Keratinocyte (primary cell): Measurements from ENCODE around the gene GNAT3. TPM values are rescaled to one million over a fixed set of nuclear protein-coding genes. Genes with fewer than 3 reads are reported as not detected.

Experiments used
- DNase-seq: peaks from one replicate; pipeline ENCODE4 v3.0.0-alpha.2; 2011; ENCODE audit warnings: low read depth, missing footprints, low spot score
- FAIRE-seq: peaks from 2 replicates; lab custom pipeline; 2011; peaks lifted over from hg19 to GRCh38; lab: Jason Lieb, UNC
- H2AFZ ChIP-seq: 2 replicates; pipeline ENCODE4 v1.6.0; 2012; ENCODE audit warnings: low read length, control low read depth, inconsistent platforms; ENCODE audit not compliant: control insufficient read depth
- H3K27ac ChIP-seq: 2 replicates; pipeline ENCODE4 v1.5.1; 2011; ENCODE audit warnings: low read length; ENCODE audit not compliant: control insufficient read depth, insufficient read depth
- H3K27me3 ChIP-seq: 3 replicates; pipeline ENCODE4 v1.6.0; 2011; ENCODE audit warnings: low read length; ENCODE audit not compliant: control insufficient read depth, insufficient read depth; ENCODE audit errors: extremely low read depth
- H3K36me3 ChIP-seq, 2 experiments: 2 replicates in 1 of 2; 3 replicates in 1 of 2; pipeline ENCODE4 v1.5.1; 2011; ENCODE audit warnings: low read length in 2 of 2, mild to moderate bottlenecking in 1 of 2; ENCODE audit not compliant: control insufficient read depth in 2 of 2, insufficient read depth in 2 of 2; ENCODE audit errors: extremely low read depth in 1 of 2
- H3K4me1 ChIP-seq: 3 replicates; pipeline ENCODE4 v1.5.1; 2011; ENCODE audit warnings: low read length; ENCODE audit not compliant: control insufficient read depth, insufficient read depth; ENCODE audit errors: extremely low read depth
- H3K4me2 ChIP-seq: 3 replicates; pipeline ENCODE4 v1.6.0; 2011; ENCODE audit warnings: low read depth, low read length; ENCODE audit not compliant: control insufficient read depth, insufficient read depth; ENCODE audit errors: extremely low read depth
- H3K4me3 ChIP-seq, 3 experiments: fragments of 200-600 bp in 1 of 3; sonication (generic) in 1 of 3; 2 replicates in 2 of 3; 3 replicates in 1 of 3; pipeline ENCODE4 v1.5.1; 2011 to 2016; ENCODE audit warnings: low read length in 3 of 3, mild to moderate bottlenecking in 3 of 3, control low read depth in 2 of 3, inconsistent platforms in 1 of 3, low read depth in 1 of 3, mixed read lengths in 1 of 3, mixed run types in 1 of 3, moderate library complexity in 1 of 3; ENCODE audit not compliant: control insufficient read depth in 2 of 3, insufficient read depth in 2 of 3; ENCODE audit errors: extremely low read depth in 1 of 3
- H3K79me2 ChIP-seq: 2 replicates; pipeline ENCODE4 v1.6.0; 2012; ENCODE audit warnings: low read length; ENCODE audit not compliant: control insufficient read depth, insufficient read depth
- H3K9ac ChIP-seq: 3 replicates; pipeline ENCODE4 v1.6.0; 2011; ENCODE audit warnings: low read length; ENCODE audit not compliant: control insufficient read depth, insufficient read depth; ENCODE audit errors: extremely low read depth
- H3K9me1 ChIP-seq: 3 replicates; pipeline ENCODE4 v1.6.0; 2011; ENCODE audit warnings: low read length; ENCODE audit not compliant: control insufficient read depth, insufficient read depth; ENCODE audit errors: extremely low read depth
- H3K9me3 ChIP-seq: 2 replicates; pipeline ENCODE4 v1.5.1; 2012; ENCODE audit warnings: low read depth, low read length; ENCODE audit not compliant: control insufficient read depth
- H4K20me1 ChIP-seq: 3 replicates; pipeline ENCODE4 v1.6.0; 2011; ENCODE audit warnings: low read length; ENCODE audit not compliant: control insufficient read depth, insufficient read depth; ENCODE audit errors: extremely low read depth
- EZH2 ChIP-seq: IDR thresholded peaks from one replicate; pipeline ENCODE4 v1.6.1; 2012; ENCODE audit warnings: inconsistent platforms, mild to moderate bottlenecking, low read length, moderate library complexity
- dilution Hi-C: fragments of 300-500 bp; cut with MboI; formaldehyde crosslinking; loops from one replicate; pipeline ENCODE4 v1.7.0; 2020; ENCODE audit warnings: low sequenced_read_pairs; ENCODE audit not compliant: extremely low pct_ligation_motif_present
- polyA plus RNA-seq, 5 experiments: library from polyadenylated mRNA; depleted of rRNA in 3 of 5; stranded (reverse) in 3 of 5; stranded (forward) in 1 of 5; unstranded in 1 of 5; fragments of >200 nt; gene quantifications; 1 replicate in 1 of 5; 2 replicates in 3 of 5; 3 replicates in 1 of 5; pipeline versions ENCODE4 v1.2.1 to v1.2.3, GENCODE V29; 2011 to 2012; ENCODE audit warnings: missing spikeins in 2 of 5, low read depth in 1 of 5, low replicate concordance in 1 of 5
- TF ChIP-seq, protein P1 (sequence below), 3 experiments: IDR thresholded peaks in 1 of 3; conservative IDR thresholded peaks in 1 of 3; optimal IDR thresholded peaks in 1 of 3; 2 replicates in 2 of 3; 3 replicates in 1 of 3; pipeline versions ENCODE3 to v1.5.1; 2011; ENCODE audit warnings: low read length in 3 of 3, mild to moderate bottlenecking in 3 of 3, moderate library complexity in 2 of 3, control low read depth in 1 of 3, inconsistent platforms in 1 of 3; ENCODE audit not compliant: insufficient read depth in 2 of 3; ENCODE audit errors: extremely low read depth in 1 of 3

GNAT3 gene
- polyA plus RNA-seq, 1 donor (not counting 4 experiments of a cell fraction or from before 2014, with no cell fraction given): not detected

DNA sequence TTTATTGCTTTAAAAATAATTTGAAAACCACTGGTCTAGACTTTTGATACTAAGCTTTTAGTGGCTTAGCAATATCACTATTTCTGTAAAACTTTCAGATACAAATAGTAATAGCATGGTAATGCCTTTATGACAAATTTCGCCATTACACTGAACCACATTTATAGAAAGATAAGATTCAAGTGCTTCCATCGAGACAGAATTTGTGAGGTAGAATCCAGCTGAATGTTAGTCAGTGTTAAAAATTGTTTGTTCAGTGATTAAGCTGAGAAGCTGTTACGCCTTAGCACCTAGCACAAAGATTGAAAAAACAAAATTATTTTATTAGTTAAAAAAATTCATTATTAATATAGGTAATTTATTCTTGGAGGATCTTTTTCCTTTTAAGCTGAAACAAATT lies 36.5 kb downstream of the GNAT3 start:
- no peak for FAIRE-seq
- no peak for TF ChIP-seq EZH2
- TF ChIP-seq, protein P1, sequence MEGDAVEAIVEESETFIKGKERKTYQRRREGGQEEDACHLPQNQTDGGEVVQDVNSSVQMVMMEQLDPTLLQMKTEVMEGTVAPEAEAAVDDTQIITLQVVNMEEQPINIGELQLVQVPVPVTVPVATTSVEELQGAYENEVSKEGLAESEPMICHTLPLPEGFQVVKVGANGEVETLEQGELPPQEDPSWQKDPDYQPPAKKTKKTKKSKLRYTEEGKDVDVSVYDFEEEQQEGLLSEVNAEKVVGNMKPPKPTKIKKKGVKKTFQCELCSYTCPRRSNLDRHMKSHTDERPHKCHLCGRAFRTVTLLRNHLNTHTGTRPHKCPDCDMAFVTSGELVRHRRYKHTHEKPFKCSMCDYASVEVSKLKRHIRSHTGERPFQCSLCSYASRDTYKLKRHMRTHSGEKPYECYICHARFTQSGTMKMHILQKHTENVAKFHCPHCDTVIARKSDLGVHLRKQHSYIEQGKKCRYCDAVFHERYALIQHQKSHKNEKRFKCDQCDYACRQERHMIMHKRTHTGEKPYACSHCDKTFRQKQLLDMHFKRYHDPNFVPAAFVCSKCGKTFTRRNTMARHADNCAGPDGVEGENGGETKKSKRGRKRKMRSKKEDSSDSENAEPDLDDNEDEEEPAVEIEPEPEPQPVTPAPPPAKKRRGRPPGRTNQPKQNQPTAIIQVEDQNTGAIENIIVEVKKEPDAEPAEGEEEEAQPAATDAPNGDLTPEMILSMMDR (optimal IDR thresholded peaks at IDR 0.05 in 1 of 3, IDR thresholded peaks at IDR 0.05 in 1 of 3, conservative IDR thresholded peaks at IDR 0.05 in 1 of 3; ENCODE audit: extremely low read depth in 1 of 3, insufficient read depth in 2 of 3, low read length in 3 of 3): no peak
- Histone ChIP-seq H4K20me1 (no peaks in the 10 kb centered on the region), H2AFZ (no peak overlapping the region), H3K4me1 (peaks cover 14% of the 10 kb centered on the region), H3K27me3 (no peaks in the 10 kb centered on the region), H3K9ac (no peak overlapping the region), H3K9me3 (no peaks in the 10 kb centered on the region), H3K4me2 (no peak overlapping the region), H3K36me3 (no peaks in the 10 kb centered on the region), H3K4me3 (no peak overlapping the region), H3K27ac (no peak overlapping the region), H3K9me1 (no peaks in the 10 kb centered on the region), H3K79me2 (no peaks in the 10 kb centered on the region)
- dilution Hi-C loops: no loop called here
- no peak for DNase-seq

DNA sequence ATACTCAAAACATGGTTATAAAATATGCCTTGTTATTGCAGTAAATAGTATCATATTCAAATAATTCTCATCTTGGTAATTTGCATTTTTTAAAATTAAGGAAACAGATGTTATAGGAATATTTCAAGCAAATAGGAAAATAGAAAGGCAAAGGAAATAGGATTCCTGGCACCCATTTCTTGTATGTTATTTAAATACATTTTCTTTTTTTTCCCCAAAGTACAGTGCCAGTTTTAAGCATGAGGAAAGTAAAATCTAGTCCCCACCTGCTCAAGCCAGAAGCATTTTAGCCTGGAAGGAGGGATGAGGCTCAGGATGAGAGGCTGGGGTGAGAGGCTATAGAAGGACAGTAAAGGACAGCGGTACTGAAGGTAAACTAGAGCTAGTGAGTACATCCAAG lies 38.1 kb downstream of the GNAT3 start:
- Histone ChIP-seq H3K9me1 (no peaks in the 10 kb centered on the region), H3K36me3 (no peaks in the 10 kb centered on the region), H3K4me3 (no peak overlapping the region), H3K9me3 (no peaks in the 10 kb centered on the region), H3K27ac (no peak overlapping the region), H3K4me1 (peaks cover 3% of the 10 kb centered on the region), H2AFZ (no peak overlapping the region), H3K27me3 (no peaks in the 10 kb centered on the region), H3K4me2 (no peak overlapping the region), H4K20me1 (no peaks in the 10 kb centered on the region), H3K79me2 (no peaks in the 10 kb centered on the region), H3K9ac (no peak overlapping the region)
- dilution Hi-C loops: no loop called here
- DNase-seq (no peak), FAIRE-seq (no peak)
- TF ChIP-seq, protein P1 (optimal IDR thresholded peaks at IDR 0.05 in 1 of 3, IDR thresholded peaks at IDR 0.05 in 1 of 3, conservative IDR thresholded peaks at IDR 0.05 in 1 of 3; ENCODE audit: extremely low read depth in 1 of 3, insufficient read depth in 2 of 3, low read length in 3 of 3): no peak
- TF ChIP-seq EZH2: no peak
